ENCODE measurements around the gene SLC23A2. TPM values are rescaled to one million over a fixed set of nuclear protein-coding genes. Genes with fewer than 3 reads are reported as not detected.
A peak's percentile ranks its signal among the peaks of the same experiment; 100 is the strongest.

The SLC23A2 gene
- total RNA-seq, 1 donor from 2014 or later = 19.2 TPM

DNA sequence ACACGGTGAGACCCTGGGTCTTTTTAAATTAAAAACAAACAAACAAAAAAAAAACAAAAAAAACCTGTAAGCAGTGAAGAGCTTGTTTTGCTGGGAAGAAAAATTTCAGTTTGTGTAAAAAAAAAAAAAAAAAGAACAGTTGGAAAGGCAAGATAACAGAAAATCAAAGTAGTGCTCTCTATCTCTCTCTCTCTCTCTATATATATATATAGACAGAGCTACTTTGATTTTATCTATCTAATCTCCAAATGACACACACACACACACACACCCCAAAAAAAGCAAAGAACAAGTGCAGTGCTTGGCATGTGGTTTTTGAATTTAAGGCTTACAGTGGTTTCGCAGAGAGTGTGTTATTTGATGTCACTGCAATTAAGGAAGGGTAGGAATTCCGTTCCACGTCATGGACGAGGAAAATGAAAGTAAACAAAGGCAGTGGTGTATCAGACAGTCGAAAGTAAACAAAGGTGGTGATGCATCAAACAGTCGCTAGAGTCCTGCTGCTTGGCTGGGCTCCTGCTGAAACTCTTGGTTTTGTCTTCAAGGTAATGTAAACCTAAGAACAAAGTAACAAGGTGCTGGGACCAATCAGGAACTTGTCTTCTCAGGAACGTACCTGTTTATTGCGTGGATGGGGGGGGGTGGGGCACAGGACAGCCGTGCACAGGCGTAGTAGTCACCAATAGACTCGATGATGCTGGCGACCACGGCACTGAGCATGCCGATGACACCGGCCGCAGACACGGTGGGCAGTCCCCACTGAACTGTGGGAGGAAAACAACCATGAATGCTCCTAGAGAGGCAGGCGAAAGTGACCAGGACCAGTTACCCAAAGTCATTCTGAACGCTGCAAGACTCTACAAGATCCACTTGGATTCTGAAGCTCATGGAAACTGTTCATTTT, 131.8 kb downstream of the SLC23A2 start:
- H3K9me3 ChIP-seq = no peaks in the 10 kb centered on the region
- peaks cover 78% of the 10 kb centered on the region for H3K36me3 ChIP-seq
- no peaks in the 10 kb centered on the region for H3K27me3 ChIP-seq (ENCODE audit: low read depth)
- no peak for DNase-seq
- no peaks in the 10 kb centered on the region for H3K4me1 ChIP-seq
- intact Hi-C loops (cut with DNase I) = no loop called here
- peak in 1 of 2 donors; percentile 36 for ATAC-seq
- H3K27ac ChIP-seq = no peak overlapping the region
- H3K4me3 ChIP-seq = no peak overlapping the region
- TF ChIP-seq, protein P1, sequence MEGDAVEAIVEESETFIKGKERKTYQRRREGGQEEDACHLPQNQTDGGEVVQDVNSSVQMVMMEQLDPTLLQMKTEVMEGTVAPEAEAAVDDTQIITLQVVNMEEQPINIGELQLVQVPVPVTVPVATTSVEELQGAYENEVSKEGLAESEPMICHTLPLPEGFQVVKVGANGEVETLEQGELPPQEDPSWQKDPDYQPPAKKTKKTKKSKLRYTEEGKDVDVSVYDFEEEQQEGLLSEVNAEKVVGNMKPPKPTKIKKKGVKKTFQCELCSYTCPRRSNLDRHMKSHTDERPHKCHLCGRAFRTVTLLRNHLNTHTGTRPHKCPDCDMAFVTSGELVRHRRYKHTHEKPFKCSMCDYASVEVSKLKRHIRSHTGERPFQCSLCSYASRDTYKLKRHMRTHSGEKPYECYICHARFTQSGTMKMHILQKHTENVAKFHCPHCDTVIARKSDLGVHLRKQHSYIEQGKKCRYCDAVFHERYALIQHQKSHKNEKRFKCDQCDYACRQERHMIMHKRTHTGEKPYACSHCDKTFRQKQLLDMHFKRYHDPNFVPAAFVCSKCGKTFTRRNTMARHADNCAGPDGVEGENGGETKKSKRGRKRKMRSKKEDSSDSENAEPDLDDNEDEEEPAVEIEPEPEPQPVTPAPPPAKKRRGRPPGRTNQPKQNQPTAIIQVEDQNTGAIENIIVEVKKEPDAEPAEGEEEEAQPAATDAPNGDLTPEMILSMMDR (IDR thresholded peaks at IDR 0.05) = no peak

DNA sequence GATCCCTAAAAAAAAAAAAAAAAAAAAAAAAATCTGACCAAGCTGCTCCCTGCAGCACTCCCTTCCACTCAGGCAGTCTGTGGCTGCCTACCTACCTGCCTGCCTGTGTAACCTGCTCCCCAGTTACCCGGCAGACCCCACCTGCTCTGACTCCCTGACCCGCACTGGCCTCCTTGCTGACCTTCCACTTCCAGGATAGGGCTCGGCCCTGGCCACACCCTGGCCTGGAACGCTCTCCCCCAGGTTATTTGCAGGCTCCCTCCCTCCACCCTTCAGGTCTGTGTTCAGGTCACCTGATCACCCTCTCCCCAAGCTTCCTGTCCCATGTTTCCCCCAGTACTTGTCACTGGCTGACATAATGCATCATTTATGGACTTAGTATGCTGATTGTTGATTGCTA, 134.3 kb downstream of the SLC23A2 start:
- DNase-seq = no peak
- ATAC-seq = peak in 1 of 2 donors; percentile 39
- no peaks in the 10 kb centered on the region for H3K4me1 ChIP-seq
- intact Hi-C loops (cut with DNase I) = no loop called here
- H3K27ac ChIP-seq = no peak overlapping the region
- H3K4me3 ChIP-seq = no peak overlapping the region
- H3K27me3 ChIP-seq (ENCODE audit: low read depth) = no peaks in the 10 kb centered on the region
- TF ChIP-seq, protein P1 (IDR thresholded peaks at IDR 0.05) = no peak
- peaks cover 76% of the 10 kb centered on the region for H3K36me3 ChIP-seq
- H3K9me3 ChIP-seq = no peaks in the 10 kb centered on the region

DNA sequence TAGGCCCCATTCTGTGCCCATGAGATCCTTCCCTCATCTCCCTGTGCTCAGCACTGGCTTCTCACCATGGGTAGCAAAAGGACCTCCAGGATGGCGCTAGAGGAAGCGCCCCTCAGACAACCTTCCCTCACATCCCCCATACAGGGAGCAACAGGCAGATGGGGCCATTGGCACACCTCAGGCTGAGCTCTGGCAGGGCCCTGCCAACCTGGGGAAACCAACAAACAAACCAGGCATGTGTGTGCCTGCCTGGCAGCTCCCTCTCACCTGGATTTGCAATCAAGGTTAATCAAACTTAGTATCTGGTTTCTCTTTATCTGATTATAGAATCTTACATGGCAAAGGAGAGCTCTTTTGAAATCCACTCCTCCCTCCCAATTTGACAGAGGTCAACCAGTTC, 134.9 kb downstream of the SLC23A2 start:
- Histone ChIP-seq H3K4me1 (no peaks in the 10 kb centered on the region), H3K4me3 (no peak overlapping the region), H3K9me3 (no peaks in the 10 kb centered on the region), H3K36me3 (peaks cover 76% of the 10 kb centered on the region), H3K27ac (no peak overlapping the region), H3K27me3 (ENCODE audit: low read depth) (no peaks in the 10 kb centered on the region)
- no peak for DNase-seq
- intact Hi-C loops (cut with DNase I) = no loop called here
- no peak for ATAC-seq
- TF ChIP-seq, protein P1 (IDR thresholded peaks at IDR 0.05) = no peak

- Histone ChIP-seq H3K27ac (no peak overlapping the region), H3K4me1 (no peaks in the 10 kb centered on the region), H3K4me3 (no peak overlapping the region), H3K9me3 (no peaks in the 10 kb centered on the region), H3K36me3 (peaks cover 78% of the 10 kb centered on the region), H3K27me3 (ENCODE audit: low read depth) (no peaks in the 10 kb centered on the region)
- peak in 1 of 2 donors; percentile 23 for ATAC-seq
- intact Hi-C loops (cut with DNase I) = no loop called here
- TF ChIP-seq, protein P1 (IDR thresholded peaks at IDR 0.05) = no peak
- no peak for DNase-seq
Observed at GRCh38 chr20:4864311-4864752, 137.0 kb downstream of the SLC23A2 start.

DNA sequence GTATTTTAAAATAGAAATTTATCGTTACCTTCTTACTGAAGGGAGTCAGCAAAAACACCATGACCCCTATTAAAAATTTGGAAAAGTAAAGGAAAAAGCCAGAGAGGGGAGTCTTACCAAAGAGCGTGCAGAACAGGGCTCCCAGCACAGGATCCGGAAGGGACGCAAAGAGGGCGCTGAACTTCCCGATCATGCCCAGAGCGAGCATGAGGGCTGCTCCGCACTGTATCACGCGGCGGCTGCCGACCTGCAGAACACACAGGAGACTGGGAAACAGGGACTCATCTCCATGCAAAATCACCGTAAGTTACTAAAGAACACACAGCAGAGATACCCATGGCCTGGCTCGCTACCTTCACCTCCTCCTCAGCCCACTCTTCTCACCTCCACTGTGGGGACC, 138.6 kb downstream of the SLC23A2 start:
- Histone ChIP-seq H3K36me3 (peaks cover 87% of the 10 kb centered on the region), H3K4me1 (no peaks in the 10 kb centered on the region), H3K9me3 (no peaks in the 10 kb centered on the region), H3K27ac (no peak overlapping the region), H3K4me3 (no peak overlapping the region), H3K27me3 (ENCODE audit: low read depth) (no peaks in the 10 kb centered on the region)
- DNase-seq = no peak
- no peak for ATAC-seq
- TF ChIP-seq, protein P1 (IDR thresholded peaks at IDR 0.05) = no peak
- intact Hi-C loops (cut with DNase I) = no loop called here

Measured in lower lobe of right lung (tissue), 2 donors.